Kidney (tissue), 14 donors: ENCODE results near the gene HOXA7. TPM values are rescaled to one million over a fixed set of nuclear protein-coding genes. Genes with fewer than 3 reads are reported as not detected.

ENCODE experiments used
- DNase-seq, 5 donors: peaks; one replicate each; pipeline ENCODE4 v3.0.0-alpha.2; 2013 to 2020
- FAIRE-seq: peaks from 2 replicates; lab custom pipeline; 2012; peaks lifted over from hg19 to GRCh38; lab: Jason Lieb, UNC
- H3K27ac ChIP-seq, 2 donors: one replicate each; pipeline ENCODE4 v1.7.0; 2013; ENCODE audit warnings: low read depth in 2 of 2, low read length in 2 of 2, inconsistent platforms in 1 of 2
- H3K27me3 ChIP-seq: one replicate; pipeline ENCODE4 v1.7.1; 2013; ENCODE audit warnings: low read length, inconsistent platforms; ENCODE audit not compliant: control insufficient read depth, insufficient read depth
- H3K36me3 ChIP-seq, 3 donors: one replicate each; pipeline versions ENCODE4 v1.7.0 to v1.7.1; 2013; ENCODE audit warnings: low read length in 3 of 3, control low read depth in 1 of 3, inconsistent platforms in 1 of 3; ENCODE audit not compliant: insufficient read depth in 3 of 3, control insufficient read depth in 2 of 3
- H3K4me1 ChIP-seq, 3 donors: one replicate each; pipeline versions ENCODE4 v1.7.0 to v1.7.1; 2013; ENCODE audit warnings: low read length in 3 of 3, inconsistent platforms in 1 of 3, low read depth in 1 of 3; ENCODE audit not compliant: control insufficient read depth in 2 of 3, insufficient read depth in 2 of 3
- H3K4me3 ChIP-seq, 3 donors: one replicate each; pipeline versions ENCODE4 v1.7.0 to v1.8.1; 2013; ENCODE audit warnings: low read length in 3 of 3, control low read depth in 1 of 3, inconsistent platforms in 1 of 3
- H3K9ac ChIP-seq, 3 donors: one replicate each; pipeline versions ENCODE4 v1.7.0 to v1.7.1; 2013; ENCODE audit warnings: low read length in 3 of 3, control low read depth in 1 of 3, inconsistent platforms in 1 of 3
- H3K9me3 ChIP-seq, 3 donors: one replicate each; pipeline versions ENCODE4 v1.7.0 to v1.7.1; 2013; ENCODE audit warnings: low read length in 3 of 3, control low read depth in 1 of 3, inconsistent platforms in 1 of 3; ENCODE audit not compliant: control insufficient read depth in 2 of 3, insufficient read depth in 1 of 3
- intact Hi-C: fragments of 100-400 bp; cut with DNase I; formaldehyde crosslinking; loops from one replicate; pipeline ENCODE4 v1.11.1; 2022
- polyA plus RNA-seq: library from polyadenylated mRNA; stranded (reverse); fragments of 350-450 nt; fragmentation: Illumina TruSeq; extraction: RNeasy Lipid Tissue Mini Kit (QIAGEN cat#74804); gene quantifications from one replicate; pipeline ENCODE4 v1.2.3, GENCODE V29; 2014; ENCODE audit warnings: low read depth, low replicate concordance; ENCODE audit not compliant: insufficient read depth
- total RNA-seq: library from RNA; stranded (reverse); fragmentation: NEBNext Ultra II Directional; extraction: Animal tissue kit (Norgen Biotek cat#: 25700); gene quantifications from one replicate; pipeline ENCODE4 v1.2.1, GENCODE V29; 2021
- TF ChIP-seq, protein P1 (sequence below): IDR thresholded peaks from 3 replicates; pipeline ENCODE4 v1.5.1; 2012; ENCODE audit warnings: mild to moderate bottlenecking, moderate library complexity, borderline replicate concordance; ENCODE audit not compliant: insufficient read depth; ENCODE audit errors: extremely low read depth
- donor health status: control.
- donor health status: control.
- donor health status: control.
- donor health status: control.
- donor health status: control.
- donor health status: DM: yes; HTN: yes; CAD: no.
- donor health status: Normal renal cell carcinoma (clear cell type).

The HOXA7 gene
- total and polyA plus RNA-seq, 2 donors from 2014 or later = 23.8 to 31.3 TPM

DNA sequence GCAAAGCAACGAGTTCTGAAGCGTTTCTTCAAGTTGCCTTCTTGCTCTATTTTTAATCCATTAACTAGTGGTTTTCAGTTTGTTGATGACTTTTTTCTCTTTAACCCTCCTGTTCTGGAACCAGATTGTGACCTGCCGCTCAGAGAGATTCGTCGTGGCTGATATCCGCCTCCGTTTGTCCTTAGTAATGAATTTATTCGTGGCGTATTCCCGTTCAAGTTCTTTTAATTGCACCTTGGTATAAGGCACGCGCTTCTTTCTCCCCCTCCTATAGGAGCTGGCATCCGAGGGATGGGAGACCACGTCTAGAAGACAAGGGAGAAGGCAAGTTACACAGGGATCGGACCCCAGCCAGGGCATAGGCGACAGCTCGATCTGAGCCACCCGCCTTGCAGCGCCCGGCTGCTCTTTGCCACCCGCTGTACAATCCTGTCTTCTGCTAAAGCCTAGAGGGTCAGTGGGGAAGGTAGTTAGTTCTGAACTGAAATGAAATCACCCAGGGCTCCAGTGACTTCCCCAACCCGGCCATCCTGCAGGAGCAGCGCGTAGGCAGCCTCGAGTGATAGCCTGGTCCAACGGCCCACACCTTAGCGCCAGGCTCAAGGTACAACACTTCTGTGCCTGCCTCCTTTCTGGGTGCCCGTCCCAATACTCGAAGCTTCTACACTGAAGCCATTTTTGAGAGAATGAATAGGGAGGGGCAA lies 41.8 kb upstream of the HOXA7 start:
- Histone ChIP-seq H3K27ac (no peak overlapping the region), H3K27me3 (peaks cover 88% of the 10 kb centered on the region), H3K36me3 (no peaks in the 10 kb centered on the region), H3K9ac (no peak overlapping the region), H3K4me3 (no peak overlapping the region), H3K4me1 (peaks cover 0 to 5% (median 5%) of the 10 kb centered on the region in 3 donors), H3K9me3 (no peaks in the 10 kb centered on the region)
- DNase-seq = peak; percentile 21 to 50 (median 44)
- TF ChIP-seq, protein P1, sequence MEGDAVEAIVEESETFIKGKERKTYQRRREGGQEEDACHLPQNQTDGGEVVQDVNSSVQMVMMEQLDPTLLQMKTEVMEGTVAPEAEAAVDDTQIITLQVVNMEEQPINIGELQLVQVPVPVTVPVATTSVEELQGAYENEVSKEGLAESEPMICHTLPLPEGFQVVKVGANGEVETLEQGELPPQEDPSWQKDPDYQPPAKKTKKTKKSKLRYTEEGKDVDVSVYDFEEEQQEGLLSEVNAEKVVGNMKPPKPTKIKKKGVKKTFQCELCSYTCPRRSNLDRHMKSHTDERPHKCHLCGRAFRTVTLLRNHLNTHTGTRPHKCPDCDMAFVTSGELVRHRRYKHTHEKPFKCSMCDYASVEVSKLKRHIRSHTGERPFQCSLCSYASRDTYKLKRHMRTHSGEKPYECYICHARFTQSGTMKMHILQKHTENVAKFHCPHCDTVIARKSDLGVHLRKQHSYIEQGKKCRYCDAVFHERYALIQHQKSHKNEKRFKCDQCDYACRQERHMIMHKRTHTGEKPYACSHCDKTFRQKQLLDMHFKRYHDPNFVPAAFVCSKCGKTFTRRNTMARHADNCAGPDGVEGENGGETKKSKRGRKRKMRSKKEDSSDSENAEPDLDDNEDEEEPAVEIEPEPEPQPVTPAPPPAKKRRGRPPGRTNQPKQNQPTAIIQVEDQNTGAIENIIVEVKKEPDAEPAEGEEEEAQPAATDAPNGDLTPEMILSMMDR = no peak
- intact Hi-C loops = no loop called here
- FAIRE-seq = no peak

DNA sequence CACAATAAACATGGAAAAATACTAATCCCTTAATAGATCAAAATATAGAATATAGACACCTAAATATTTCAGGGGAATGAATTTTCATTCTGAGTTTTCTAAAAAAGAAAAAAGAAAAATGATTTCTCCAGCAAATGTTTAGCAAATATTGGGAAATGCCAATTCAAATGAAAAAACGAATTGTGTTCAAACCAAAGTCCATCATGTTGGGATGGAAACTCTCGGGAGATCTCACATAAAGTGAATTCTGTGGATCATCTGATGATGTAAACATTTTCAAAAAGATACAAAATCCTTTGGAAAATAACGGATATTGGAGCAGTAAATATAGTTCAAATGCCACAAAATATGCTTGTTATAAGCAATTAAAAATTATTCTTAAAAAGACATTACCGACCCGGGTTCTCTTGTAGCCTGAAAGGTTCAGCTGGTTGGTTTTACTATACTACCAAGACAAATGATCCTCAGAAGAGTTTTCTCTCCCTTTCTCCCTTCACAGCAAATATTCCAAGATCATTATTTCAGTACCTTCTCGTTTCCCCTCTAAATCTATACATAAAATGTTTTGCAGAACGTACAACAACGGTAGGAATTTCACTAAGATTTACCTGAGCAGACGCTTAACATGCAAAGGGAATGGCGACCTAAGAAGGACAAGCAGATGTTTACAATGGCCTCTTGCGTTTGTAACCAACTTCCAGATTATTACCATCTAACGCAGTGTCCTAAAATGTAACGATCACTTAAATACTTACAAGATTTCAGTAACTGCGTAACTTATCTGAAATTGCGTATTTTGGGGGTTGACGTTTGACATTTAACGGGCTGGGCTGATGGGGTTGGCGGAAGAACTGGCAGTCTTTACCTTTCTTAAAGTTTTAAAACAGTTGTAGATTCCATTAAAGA lies 40.9 kb upstream of the HOXA7 start:
- Histone ChIP-seq H3K9ac (no peak overlapping the region), H3K9me3 (no peaks in the 10 kb centered on the region), H3K27me3 (peaks cover 80% of the 10 kb centered on the region), H3K27ac (no peak overlapping the region), H3K36me3 (no peaks in the 10 kb centered on the region), H3K4me3 (no peak overlapping the region), H3K4me1 (peaks cover 0 to 5% (median 5%) of the 10 kb centered on the region in 3 donors)
- TF ChIP-seq, protein P1 = no peak
- peak in 3 of 5 donors; percentile 20 to 64 (median 33) for DNase-seq
- intact Hi-C loops = no loop called here
- no peak for FAIRE-seq

DNA sequence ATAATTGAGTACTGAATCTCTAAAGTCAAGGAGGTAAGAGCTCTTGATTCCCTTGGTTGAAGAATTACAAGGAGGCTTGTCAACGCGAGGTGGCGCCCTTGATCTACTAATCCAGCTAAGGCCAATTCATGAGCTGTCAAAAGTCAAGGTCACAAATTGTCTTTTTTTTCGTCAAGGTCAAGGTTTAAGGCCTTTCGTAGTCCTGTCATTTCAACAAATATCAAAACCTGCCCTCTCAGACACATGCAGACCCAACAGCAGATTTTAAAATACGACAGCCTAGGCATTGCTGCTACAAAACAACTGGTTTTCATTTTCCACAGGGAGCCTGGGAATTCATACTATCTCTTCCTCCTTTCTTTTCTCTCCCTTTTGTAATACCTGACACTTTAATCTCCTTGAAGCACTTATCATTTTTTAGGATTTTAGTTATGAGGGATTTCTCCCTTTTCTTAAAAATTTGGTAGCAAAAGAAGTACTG lies 39.9 kb upstream of the HOXA7 start:
- intact Hi-C loops = no loop called here
- no peak overlapping the region for H3K27ac ChIP-seq
- no peak overlapping the region for H3K9ac ChIP-seq
- H3K36me3 ChIP-seq = no peaks in the 10 kb centered on the region
- no peaks in the 10 kb centered on the region for H3K9me3 ChIP-seq
- peaks cover 0 to 5% (median 2%) of the 10 kb centered on the region in 3 donors for H3K4me1 ChIP-seq
- no peak overlapping the region for H3K4me3 ChIP-seq
- peaks cover 78% of the 10 kb centered on the region for H3K27me3 ChIP-seq
- no peak for FAIRE-seq
- TF ChIP-seq, protein P1 = peak; percentile 82
- peak; percentile 83 to 92 (median 89) for DNase-seq
